PC-3 (cell line): ENCODE results near the gene ADCY3. TPM values are rescaled to one million over a fixed set of nuclear protein-coding genes. Genes with fewer than 3 reads are reported as not detected.

Experiments used
- ATAC-seq: fragments of 200-7000 bp; cut with Tn5 transposase; 2 replicates; pipeline ENCODE4 v1.9.1; 2020; ENCODE audit warnings: mild to moderate bottlenecking, moderate library complexity
- BruUV-seq: library from RNA; stranded (reverse); fragments of 400-500 nt; replicated peaks from 2 replicates; lab custom pipeline; 2021; lab: Mats Ljungman, UMichigan
- CTCF ChIA-PET: fragments of 300-600 bp; sonication (Branson Sonifier 250); formaldehyde crosslinking; loops from one replicate; lab custom pipeline; 2022; ENCODE audit warnings: antibody characterized with exemption; lab: Charles Lee
- POLR2A ChIA-PET: fragments of 300-600 bp; sonication (Branson Sonifier 250); formaldehyde crosslinking; loops from one replicate; lab custom pipeline; 2022; ENCODE audit warnings: antibody characterized with exemption; ENCODE audit not compliant: unreplicated experiment; lab: Charles Lee
- DNase-seq: peaks from one replicate; pipeline ENCODE4 v3.0.0-alpha.2; 2015
- H2AFZ ChIP-seq: fragments of 300-600 bp; sonication (generic); 2 replicates; pipeline ENCODE4 v1.6.0; 2016; ENCODE audit warnings: antibody characterized with exemption, low read length
- H3F3A ChIP-seq: fragments of 300-600 bp; sonication (generic); one replicate; pipeline ENCODE4 v1.6.0; 2017; ENCODE audit warnings: antibody characterized with exemption, low read length, control low read depth, mild to moderate bottlenecking; ENCODE audit not compliant: unreplicated experiment
- H3K27ac ChIP-seq: fragments of 300-600 bp; sonication (generic); 2 replicates; pipeline ENCODE4 v1.5.1; 2016; ENCODE audit warnings: mild to moderate bottlenecking, low read length
- H3K27me3 ChIP-seq: fragments of 300-600 bp; sonication (generic); 2 replicates; pipeline ENCODE4 v1.6.1; 2016; ENCODE audit warnings: low read length, mixed read lengths
- H3K36me3 ChIP-seq: fragments of 300-600 bp; sonication (generic); 2 replicates; pipeline ENCODE4 v1.6.1; 2016; ENCODE audit warnings: low read depth, mixed run types, low read length, mixed read lengths
- H3K4me1 ChIP-seq: fragments of 300-600 bp; sonication (generic); 2 replicates; pipeline ENCODE4 v1.5.1; 2016; ENCODE audit warnings: low read length; ENCODE audit not compliant: insufficient read depth
- H3K4me2 ChIP-seq: fragments of 300-600 bp; sonication (generic); 2 replicates; pipeline ENCODE4 v1.6.0; 2016; ENCODE audit warnings: low read length
- H3K4me3 ChIP-seq: fragments of 300-600 bp; sonication (generic); 2 replicates; pipeline ENCODE4 v1.5.1; 2016; ENCODE audit warnings: mild to moderate bottlenecking, low read length, mixed read lengths
- H3K79me2 ChIP-seq: fragments of 300-600 bp; sonication (generic); 2 replicates; pipeline ENCODE4 v1.6.1; 2017; ENCODE audit warnings: low read length, mixed read lengths
- H3K9ac ChIP-seq: fragments of 300-600 bp; sonication (generic); 2 replicates; pipeline ENCODE4 v1.6.0; 2016; ENCODE audit warnings: mild to moderate bottlenecking, low read length
- H3K9me2 ChIP-seq: fragments of 300-600 bp; sonication (generic); replicated peaks from 2 replicates; pipeline ENCODE4 v1.6.1; 2016; ENCODE audit warnings: mixed run types, low read length, mixed read lengths
- H3K9me3 ChIP-seq: fragments of 300-600 bp; sonication (generic); 2 replicates; pipeline ENCODE4 v1.6.1; 2016; ENCODE audit warnings: low read length, mixed read lengths
- H4K20me1 ChIP-seq: fragments of 300-600 bp; sonication (generic); 2 replicates; pipeline ENCODE4 v1.6.1; 2016; ENCODE audit warnings: low read length, mixed read lengths
- CTCF ChIP-seq: fragments of 300-600 bp; sonication (generic); conservative IDR thresholded peaks from 2 replicates; pipeline ENCODE4 v1.5.1; 2017; ENCODE audit warnings: antibody characterized with exemption, low read depth, mild to moderate bottlenecking, low read length
- EZH2 ChIP-seq: fragments of 300-600 bp; sonication (generic); IDR thresholded peaks from one replicate; pipeline ENCODE4 v1.6.1; 2017; ENCODE audit warnings: antibody characterized with exemption, mild to moderate bottlenecking, low read length; ENCODE audit not compliant: unreplicated experiment
- EZH2phosphoT487 ChIP-seq: fragments of 300-600 bp; sonication (generic); IDR thresholded peaks from 2 replicates; pipeline ENCODE4 v1.6.1; 2018; ENCODE audit warnings: mild to moderate bottlenecking, antibody characterized with exemption, low read length, borderline replicate concordance
- intact Hi-C: fragments of 100-400 bp; cut with micrococcal nuclease; formaldehyde crosslinking; loops from 2 replicates; pipeline ENCODE4 v1.9.0; 2023
- total RNA-seq: library from RNA; depleted of rRNA; stranded (reverse); fragments of >200 nt; gene quantifications from 2 replicates; pipeline ENCODE4 v1.2.3, GENCODE V29; 2014

ADCY3 gene
- total RNA-seq, 1 experiment from 2014 or later: 52.0 TPM

- Histone ChIP-seq H3K36me3 (no peaks in the 10 kb centered on the region), H3K27me3 (no peaks in the 10 kb centered on the region), H2AFZ (no peak overlapping the region), H3K4me3 (no peak overlapping the region), H3K27ac (no peak overlapping the region), H3F3A (no peaks in the 10 kb centered on the region), H3K9me3 (no peaks in the 10 kb centered on the region), H3K4me1 (peaks cover 7% of the 10 kb centered on the region; the same call in 1 of the 2 replicates), H3K79me2 (no peaks in the 10 kb centered on the region), H4K20me1 (no peaks in the 10 kb centered on the region), H3K4me2 (no peak overlapping the region), H3K9me2 (no peaks in the 10 kb centered on the region), H3K9ac (no peak overlapping the region)
- ChIA-PET POLR2A (no interaction called here), CTCF (no interaction called here)
- no TSS peak for BruUV-seq
- no peak for DNase-seq
- no peak for ATAC-seq
- intact Hi-C loops: loop anchor here (10.0 kb wide), 1 partner anchor 513 kb away; no protein-coding TSS in a partner anchor
- TF ChIP-seq CTCF (no peak), EZH2phosphoT487 (no peak), EZH2 (no peak)
Observed at GRCh38 chr2:24928036-24928435, 8.0 kb upstream of the ADCY3 start.

DNA sequence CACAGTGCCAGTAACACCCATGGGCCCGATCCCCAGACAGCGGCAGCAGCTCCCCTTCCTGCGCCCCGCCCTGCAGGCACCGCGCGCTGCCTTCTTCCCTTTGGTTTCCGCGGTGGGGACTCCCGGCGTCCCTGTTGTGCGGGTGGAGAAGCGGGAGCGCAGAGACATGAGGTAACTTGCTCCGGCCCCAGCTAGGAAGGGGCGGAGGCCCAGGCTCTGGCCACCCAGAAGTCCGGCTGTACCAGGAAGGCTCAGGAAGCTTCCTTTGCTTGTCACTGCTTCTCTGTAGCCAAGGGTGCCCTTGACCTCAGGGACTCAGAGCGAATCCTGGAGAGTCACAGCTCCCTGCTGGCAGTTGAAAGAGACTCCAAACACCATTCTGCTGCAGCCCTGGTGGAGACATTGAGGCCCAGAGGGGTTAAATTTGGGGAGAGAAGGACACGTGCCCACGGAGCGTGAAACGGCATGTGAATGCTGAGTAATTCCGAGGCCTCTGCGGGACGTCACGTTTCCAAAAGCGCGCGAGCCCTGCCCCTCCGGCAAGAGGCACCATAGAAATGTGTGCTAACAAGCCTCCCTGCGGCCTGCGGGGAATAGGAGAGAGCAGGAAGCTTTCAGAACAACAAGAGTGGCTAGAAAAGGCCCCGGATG lies 6.7 kb upstream of the ADCY3 start:
- H3K4me1 ChIP-seq: peaks cover 7% of the 10 kb centered on the region; the same call in 1 of the 2 replicates
- ChIA-PET POLR2A (no interaction called here), CTCF (no interaction called here)
- no peak overlapping the region for H2AFZ ChIP-seq
- no peak overlapping the region for H3K4me3 ChIP-seq
- no peaks in the 10 kb centered on the region for H3K79me2 ChIP-seq
- no peaks in the 10 kb centered on the region for H3K36me3 ChIP-seq
- DNase-seq (no peak), ATAC-seq (no peak)
- no peaks in the 10 kb centered on the region for H3F3A ChIP-seq
- H3K27ac ChIP-seq: no peak overlapping the region
- H3K27me3 ChIP-seq: no peaks in the 10 kb centered on the region
- H3K9ac ChIP-seq: no peak overlapping the region
- H3K9me3 ChIP-seq: no peaks in the 10 kb centered on the region
- no peaks in the 10 kb centered on the region for H4K20me1 ChIP-seq
- no TSS peak for BruUV-seq
- no peak for TF ChIP-seq CTCF
- TF ChIP-seq EZH2phosphoT487: no peak
- TF ChIP-seq EZH2: no peak
- intact Hi-C loops: loop anchor here (10.0 kb wide), 1 partner anchor 512 kb away; no protein-coding TSS in a partner anchor
- no peaks in the 10 kb centered on the region for H3K9me2 ChIP-seq
- no peak overlapping the region for H3K4me2 ChIP-seq

DNA sequence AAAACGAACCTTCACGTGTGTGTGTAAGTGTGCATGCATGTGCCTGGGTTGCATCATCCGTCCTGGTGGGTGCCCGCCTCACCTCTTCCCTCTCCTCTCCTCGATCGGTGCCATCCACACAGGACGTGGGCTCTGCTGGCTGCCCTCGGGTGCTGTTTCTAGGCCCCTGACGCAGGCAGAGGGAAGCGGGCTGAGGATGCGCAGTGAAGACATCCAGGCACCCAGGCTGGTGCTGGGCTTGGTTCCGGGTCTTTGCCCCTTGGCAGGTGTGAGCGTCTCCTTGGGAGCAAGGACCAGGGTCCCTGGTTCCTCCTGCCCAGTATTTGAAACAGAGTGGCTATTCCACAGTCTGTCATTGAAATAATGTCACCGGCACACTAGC lies 6.2 kb upstream of the ADCY3 start:
- Histone ChIP-seq H2AFZ (no peak overlapping the region), H3K4me1 (peaks cover 7% of the 10 kb centered on the region; the same call in 1 of the 2 replicates), H3K9ac (no peak overlapping the region), H3F3A (no peaks in the 10 kb centered on the region), H3K79me2 (no peaks in the 10 kb centered on the region), H3K27ac (no peak overlapping the region), H3K36me3 (no peaks in the 10 kb centered on the region), H4K20me1 (no peaks in the 10 kb centered on the region), H3K27me3 (no peaks in the 10 kb centered on the region), H3K9me3 (no peaks in the 10 kb centered on the region), H3K4me2 (no peak overlapping the region), H3K4me3 (no peak overlapping the region), H3K9me2 (no peaks in the 10 kb centered on the region)
- DNase-seq (no peak), ATAC-seq (no peak)
- ChIA-PET POLR2A (no interaction called here), CTCF (no interaction called here)
- no peak for TF ChIP-seq EZH2
- no peak for TF ChIP-seq CTCF
- no TSS peak for BruUV-seq
- intact Hi-C loops: loop anchor here (10.0 kb wide), 1 partner anchor 511 kb away; no protein-coding TSS in a partner anchor
